ENCODE data around the gene RFX1. TPM values are rescaled to one million over a fixed set of nuclear protein-coding genes. Genes with fewer than 3 reads are reported as not detected.

Gene RFX1
- total RNA-seq, 1 donor from 2014 or later = 16.4 TPM

GRCh38 chr19:13996928-13997630 lies 9.0 kb downstream of the RFX1 start:
- DNase-seq (ENCODE audit: low spot score) = no peak

GRCh38 chr19:13995878-13996765 lies 10.0 kb downstream of the RFX1 start:
- DNase-seq (ENCODE audit: low spot score) = no peak

- no peak for DNase-seq (ENCODE audit: low spot score)
These were observed 10.9 kb downstream of the RFX1 start for GRCh38 chr19:13995017-13995728.

GRCh38 chr19:13993590-13994300 lies 12.4 kb downstream of the RFX1 start:
- no peak for DNase-seq (ENCODE audit: low spot score)

- DNase-seq (ENCODE audit: low spot score) = no peak
These were observed 14.1 kb downstream of the RFX1 start for GRCh38 chr19:13992025-13992424.

GRCh38 chr19:13990085-13990484 lies 16.0 kb downstream of the RFX1 start:
- DNase-seq (ENCODE audit: low spot score) = no peak

- no peak for DNase-seq (ENCODE audit: low spot score)
These were observed 16.6 kb downstream of the RFX1 start for GRCh38 chr19:13989487-13989886.

GRCh38 chr19:13987101-13987890 lies 18.8 kb downstream of the RFX1 start:
- no peak for DNase-seq (ENCODE audit: low spot score)

- DNase-seq (ENCODE audit: low spot score) = peak; percentile 86
These were observed 19.7 kb downstream of the RFX1 start for GRCh38 chr19:13986348-13986904.

GRCh38 chr19:13985771-13986347 lies 20.3 kb downstream of the RFX1 start:
- DNase-seq (ENCODE audit: low spot score) = no peak

GRCh38 chr19:13984875-13985741 lies 21.0 kb downstream of the RFX1 start:
- DNase-seq (ENCODE audit: low spot score) = no peak

GRCh38 chr19:13984186-13984585 lies 21.9 kb downstream of the RFX1 start:
- DNase-seq (ENCODE audit: low spot score) = no peak

- DNase-seq (ENCODE audit: low spot score) = no peak
These were observed 22.8 kb downstream of the RFX1 start for GRCh38 chr19:13983213-13983889.

GRCh38 chr19:13982773-13983172 lies 23.3 kb downstream of the RFX1 start:
- DNase-seq (ENCODE audit: low spot score) = no peak

GRCh38 chr19:13981988-13982501 lies 24.1 kb downstream of the RFX1 start:
- DNase-seq (ENCODE audit: low spot score) = no peak

GRCh38 chr19:13981467-13981866 lies 24.7 kb downstream of the RFX1 start:
- no peak for DNase-seq (ENCODE audit: low spot score)

- no peak for DNase-seq (ENCODE audit: low spot score)
These were observed 25.1 kb downstream of the RFX1 start for GRCh38 chr19:13981021-13981420.

GRCh38 chr19:13980340-13980739 lies 25.8 kb downstream of the RFX1 start:
- DNase-seq (ENCODE audit: low spot score) = no peak
